GM12891 (cell line): Measurements from ENCODE around the gene TLE3.

ENCODE experiments used
- DNase-seq: peaks from one replicate; pipeline ENCODE4 v3.0.0; 2011; ENCODE audit warnings: low spot score; ENCODE audit not compliant: insufficient read length
- FAIRE-seq: peaks from 2 replicates; lab custom pipeline; 2011; peaks lifted over from hg19 to GRCh38; lab: Jason Lieb, UNC
- PAX5 ChIP-seq: IDR thresholded peaks from 2 replicates; pipeline ENCODE4 v1.6.1; 2011; ENCODE audit warnings: low read length, moderate library complexity, mild to moderate bottlenecking; ENCODE audit not compliant: insufficient read depth, severe bottlenecking
- POLR2A ChIP-seq: IDR thresholded peaks from 2 replicates; pipeline ENCODE4 v1.6.1; 2011; ENCODE audit warnings: low read depth, low read length, control low read depth
- POLR2AphosphoS5 ChIP-seq: IDR thresholded peaks from 2 replicates; pipeline ENCODE4 v1.6.1; 2011; ENCODE audit warnings: low read depth, low read length, control low read depth
- POU2F2 ChIP-seq: IDR thresholded peaks from 2 replicates; pipeline ENCODE4 v1.6.1; 2011; ENCODE audit warnings: low read depth, mild to moderate bottlenecking, control low read depth, low read length, moderate library complexity
- SPI1 ChIP-seq: IDR thresholded peaks from 2 replicates; pipeline ENCODE4 v1.6.1; 2011; ENCODE audit warnings: low read depth, low read length, control low read depth
- TAF1 ChIP-seq: IDR thresholded peaks from 2 replicates; pipeline ENCODE4 v1.6.1; 2011; ENCODE audit warnings: low read depth, low read length, control low read depth

The TLE3 gene

GRCh38 chr15:69998541-69999391 lies 99.0 kb downstream of the TLE3 start:
- no peak for FAIRE-seq
- TF ChIP-seq SPI1 (no peak), PAX5 (no peak), TAF1 (no peak), POU2F2 (no peak), POLR2AphosphoS5 (no peak), POLR2A (no peak)
- no peak for DNase-seq

- TF ChIP-seq POLR2A, result no peak
- DNase-seq (no peak), FAIRE-seq (no peak)
Observed at GRCh38 chr15:69997813-69998212, 99.9 kb downstream of the TLE3 start.
